HG03025 (cell line): ENCODE results near the gene SCEL.
"Not testable (repeated sequence)": the region's sequence is repeated elsewhere in the genome, so short reads cannot be mapped to it uniquely, and the experiment has no call there.

ENCODE experiments used
- ATAC-seq: cut with Tn5 transposase; IDR thresholded peaks from one replicate; pipeline ENCODE4 v1.9.1; 2021; ENCODE audit warnings: mild to moderate bottlenecking, moderate library complexity; ENCODE audit not compliant: unreplicated experiment, low FRiP score

SCEL gene

DNA sequence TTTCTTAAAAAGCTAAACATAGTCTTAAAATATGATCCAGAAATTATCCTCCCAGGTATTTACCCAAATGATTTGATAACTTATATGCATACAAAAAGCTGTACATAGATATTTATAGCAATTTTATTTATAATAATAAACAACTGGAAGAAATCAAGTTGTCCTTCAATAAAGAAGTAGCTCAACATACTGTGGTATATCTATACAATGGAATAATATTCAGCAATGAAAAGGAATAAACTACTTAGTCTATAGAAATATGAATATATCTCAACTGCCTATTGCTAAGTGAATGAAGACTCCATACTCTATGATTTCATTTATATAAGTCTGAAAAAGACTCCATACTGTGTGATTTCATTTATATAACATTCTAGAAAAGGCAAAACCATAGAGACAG lies 114.9 kb downstream of the SCEL start:
- ATAC-seq, result no peak

DNA sequence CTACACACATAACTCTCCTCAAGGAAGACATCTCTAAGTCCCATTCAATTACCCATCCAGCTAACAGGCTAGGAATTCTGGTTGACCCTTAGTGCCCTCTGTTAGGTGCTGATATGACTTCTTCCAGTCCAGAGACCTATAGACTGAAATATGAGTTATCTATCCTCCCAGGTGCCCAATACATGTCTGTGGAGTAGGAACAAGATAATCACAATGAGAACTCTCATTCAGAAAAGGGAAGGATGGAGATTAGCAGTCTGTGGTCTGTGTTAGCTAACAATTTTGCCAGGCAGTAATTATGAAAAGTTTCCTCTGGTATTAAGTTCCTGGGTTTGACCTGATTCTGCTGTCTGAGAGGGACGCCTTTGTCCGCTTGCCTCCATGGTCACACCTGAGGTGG lies 117.8 kb downstream of the SCEL start:
- ATAC-seq, result no peak

- ATAC-seq, result not testable (repeated sequence)
These were observed 124.5 kb downstream of the SCEL start for GRCh38 chr13:77660016-77660415.

- ATAC-seq, result no peak
These were observed 125.3 kb downstream of the SCEL start for GRCh38 chr13:77660841-77661250.

GRCh38 chr13:77662301-77662700 lies 126.8 kb downstream of the SCEL start:
- ATAC-seq, result not testable (repeated sequence)

- not testable (repeated sequence) for ATAC-seq
These were observed 127.3 kb downstream of the SCEL start for GRCh38 chr13:77662831-77663230.

DNA sequence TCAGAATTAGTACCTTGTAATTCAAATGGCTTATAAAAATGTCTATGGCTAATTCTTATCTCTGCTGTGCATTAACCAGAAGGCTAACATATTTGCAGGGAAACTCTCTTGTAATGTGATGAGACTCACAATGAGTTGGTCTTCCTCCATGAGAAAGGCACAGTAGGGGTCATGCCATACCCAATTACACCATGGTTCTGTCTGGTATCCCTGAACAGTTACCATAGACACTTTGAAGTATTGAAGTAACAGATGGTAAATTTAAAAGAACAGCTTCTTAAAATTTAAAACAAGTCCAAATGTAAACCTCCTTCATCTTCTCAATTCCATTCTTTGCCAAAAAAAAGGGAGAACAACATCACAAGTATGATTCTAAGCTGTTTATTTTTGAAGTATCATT lies 139.3 kb downstream of the SCEL start:
- no peak for ATAC-seq

DNA sequence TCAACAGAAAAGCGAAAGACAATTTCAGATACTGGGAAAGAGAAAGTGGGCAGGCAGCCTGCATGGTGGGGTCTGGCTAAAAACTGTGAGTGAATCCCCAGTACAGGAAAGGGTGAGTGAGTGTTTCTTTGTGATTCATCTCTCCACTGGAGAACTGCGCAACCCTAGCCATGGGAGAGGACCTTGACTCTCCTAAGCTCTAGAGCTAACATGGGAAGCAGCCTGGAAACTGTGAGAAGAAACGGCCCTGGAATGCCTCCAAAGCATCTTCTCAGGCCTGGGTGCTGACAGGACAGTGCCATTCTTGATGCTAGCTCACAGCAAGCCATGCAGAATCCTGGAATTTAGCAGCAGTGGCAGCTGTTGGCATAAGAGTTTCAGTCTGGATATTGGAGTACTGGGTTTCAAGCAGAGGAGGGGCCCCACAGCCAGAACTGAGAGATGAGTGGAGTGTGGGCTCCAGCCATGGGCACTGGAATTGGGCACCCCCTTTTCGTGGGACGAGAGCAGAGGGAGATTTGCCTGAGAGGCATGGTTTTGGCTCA lies 143.3 kb downstream of the SCEL start:
- ATAC-seq, result no peak

DNA sequence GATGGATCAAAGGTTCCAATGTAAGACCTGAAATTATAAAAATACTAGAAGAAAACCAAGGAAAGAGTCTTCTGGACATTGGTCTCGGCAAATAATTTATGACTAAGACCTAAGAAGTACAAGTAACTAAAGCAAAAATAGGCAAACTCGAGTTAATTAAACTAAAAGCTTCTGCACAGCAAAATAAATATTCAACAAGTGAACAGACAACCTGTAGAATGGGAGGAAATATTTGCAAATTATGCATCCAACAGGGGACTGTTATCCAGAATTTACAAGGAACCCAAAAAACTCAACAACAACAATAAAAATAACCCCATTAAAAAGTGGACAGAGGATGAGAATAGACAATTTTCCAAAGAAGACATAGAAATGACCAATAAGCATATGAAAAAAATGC lies 152.3 kb downstream of the SCEL start:
- no peak for ATAC-seq

GRCh38 chr13:77691871-77692270 lies 156.4 kb downstream of the SCEL start:
- no peak for ATAC-seq

DNA sequence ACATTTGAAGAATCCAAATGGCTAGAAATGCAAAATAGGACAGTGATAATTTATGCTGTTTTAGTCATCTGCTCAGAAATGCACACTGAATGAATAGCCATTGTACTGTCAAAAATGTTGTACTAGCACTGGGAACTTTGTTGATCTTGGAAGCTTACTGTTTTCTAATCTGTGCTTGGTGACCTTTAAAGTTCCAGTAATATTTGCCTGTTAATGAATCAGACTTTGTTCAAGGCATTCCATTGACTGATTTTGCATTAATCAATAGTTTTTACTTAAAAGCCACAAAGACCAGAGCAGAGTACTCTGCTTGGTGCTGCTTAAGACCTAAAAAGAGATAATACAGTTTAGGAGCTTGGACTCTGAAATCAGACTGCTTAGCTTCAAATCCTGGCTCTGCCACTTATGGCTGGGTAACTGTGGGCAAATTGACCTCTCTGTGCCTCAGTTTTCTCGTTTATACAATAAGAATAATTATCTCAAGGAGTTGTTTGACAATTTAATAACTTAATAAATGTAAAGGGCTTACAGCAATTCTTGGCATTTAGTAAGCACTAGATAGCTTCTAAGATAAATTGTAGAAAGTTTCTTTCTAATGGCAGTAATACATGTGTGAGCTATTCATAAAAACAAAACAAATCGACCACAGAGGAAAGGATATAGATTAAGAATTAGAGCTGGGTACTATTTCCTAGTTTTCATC lies 157.4 kb downstream of the SCEL start:
- ATAC-seq, result no peak

- no peak for ATAC-seq
These were observed 158.0 kb downstream of the SCEL start for GRCh38 chr13:77693449-77693940.
